ENCODE data around the gene CROT.
A peak's percentile ranks its signal among the peaks of the same experiment; 100 is the strongest.

Gene CROT

GRCh38 chr7:87427288-87427687, 81.8 kb downstream of the CROT start:
- no peak overlapping the region for H3K4me3 ChIP-seq (ENCODE audit: low read length)
- no peak for TF ChIP-seq CTCF (conservative IDR thresholded peaks at IDR 0.05; ENCODE audit: low read depth, low read length)
- DNase-seq (ENCODE audit: low read depth): no peak

- no peak overlapping the region for H3K4me3 ChIP-seq (ENCODE audit: low read length)
- DNase-seq (ENCODE audit: low read depth): no peak
- no peak for TF ChIP-seq CTCF (conservative IDR thresholded peaks at IDR 0.05; ENCODE audit: low read depth, low read length)
Measured at GRCh38 chr7:87432536-87432935, 87.1 kb downstream of the CROT start.

DNA sequence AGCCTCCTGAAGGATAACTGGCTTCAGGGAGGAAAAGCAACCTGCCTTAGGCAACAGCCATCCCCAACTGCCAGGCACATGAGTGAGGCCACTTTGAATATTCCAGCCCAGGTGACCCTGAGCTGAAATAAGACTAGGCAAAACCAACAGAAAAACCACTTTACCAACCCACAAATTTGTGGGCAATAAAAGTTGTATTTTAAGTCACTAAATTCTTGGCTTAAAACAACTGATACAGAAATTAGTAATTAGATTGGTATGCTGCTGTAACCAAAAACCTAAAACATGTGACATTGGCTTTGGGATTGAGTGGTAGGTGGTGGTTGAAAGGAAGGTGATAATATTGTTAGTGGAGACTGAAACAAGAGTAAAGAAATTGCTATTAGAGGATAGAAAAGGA, 90.1 kb downstream of the CROT start:
- DNase-seq (ENCODE audit: low read depth): peak; percentile 23
- TF ChIP-seq CTCF (conservative IDR thresholded peaks at IDR 0.05; ENCODE audit: low read depth, low read length): no peak
- H3K4me3 ChIP-seq (ENCODE audit: low read length): no peak overlapping the region

GRCh38 chr7:87445897-87446296, 100.4 kb downstream of the CROT start:
- DNase-seq (ENCODE audit: low read depth): no peak
- no peak overlapping the region for H3K4me3 ChIP-seq (ENCODE audit: low read length)
- no peak for TF ChIP-seq CTCF (conservative IDR thresholded peaks at IDR 0.05; ENCODE audit: low read depth, low read length)

GRCh38 chr7:87447116-87447635, 101.7 kb downstream of the CROT start:
- H3K4me3 ChIP-seq (ENCODE audit: low read length): no peak overlapping the region
- no peak for DNase-seq (ENCODE audit: low read depth)
- no peak for TF ChIP-seq CTCF (conservative IDR thresholded peaks at IDR 0.05; ENCODE audit: low read depth, low read length)

- TF ChIP-seq CTCF (conservative IDR thresholded peaks at IDR 0.05; ENCODE audit: low read depth, low read length): no peak
- no peak overlapping the region for H3K4me3 ChIP-seq (ENCODE audit: low read length)
- no peak for DNase-seq (ENCODE audit: low read depth)
Measured at GRCh38 chr7:87448388-87448787, 102.9 kb downstream of the CROT start.
